ENCODE results near the gene TAS1R2.
"Not testable (repeated sequence)": the region's sequence is repeated elsewhere in the genome, so short reads cannot be mapped to it uniquely, and the experiment has no call there.

The TAS1R2 gene

GRCh38 chr1:18883636-18884418 lies 24.4 kb upstream of the TAS1R2 start:
- DNase-seq, result peak; percentile 63

GRCh38 chr1:18883079-18883478 lies 23.6 kb upstream of the TAS1R2 start:
- no peak for DNase-seq

DNA sequence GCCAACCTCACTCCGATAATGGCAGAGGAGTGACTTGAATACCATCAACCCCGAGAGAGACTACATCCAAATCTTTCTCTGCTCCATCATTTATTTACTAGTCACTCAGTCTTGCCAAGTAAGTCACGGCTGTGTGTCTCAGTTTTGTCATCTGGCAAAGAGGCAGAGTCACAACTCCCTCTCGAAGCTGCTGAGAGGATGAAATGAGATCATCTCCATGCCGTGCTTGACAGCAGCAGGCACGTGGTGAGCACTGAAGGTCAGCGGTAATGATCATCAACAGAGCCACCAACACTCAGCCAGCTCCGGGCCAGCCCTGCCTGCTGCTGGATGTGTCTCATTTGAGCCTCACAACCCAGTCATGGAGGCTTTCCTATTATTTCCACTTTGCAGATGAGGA lies 23.0 kb upstream of the TAS1R2 start:
- DNase-seq, result no peak

DNA sequence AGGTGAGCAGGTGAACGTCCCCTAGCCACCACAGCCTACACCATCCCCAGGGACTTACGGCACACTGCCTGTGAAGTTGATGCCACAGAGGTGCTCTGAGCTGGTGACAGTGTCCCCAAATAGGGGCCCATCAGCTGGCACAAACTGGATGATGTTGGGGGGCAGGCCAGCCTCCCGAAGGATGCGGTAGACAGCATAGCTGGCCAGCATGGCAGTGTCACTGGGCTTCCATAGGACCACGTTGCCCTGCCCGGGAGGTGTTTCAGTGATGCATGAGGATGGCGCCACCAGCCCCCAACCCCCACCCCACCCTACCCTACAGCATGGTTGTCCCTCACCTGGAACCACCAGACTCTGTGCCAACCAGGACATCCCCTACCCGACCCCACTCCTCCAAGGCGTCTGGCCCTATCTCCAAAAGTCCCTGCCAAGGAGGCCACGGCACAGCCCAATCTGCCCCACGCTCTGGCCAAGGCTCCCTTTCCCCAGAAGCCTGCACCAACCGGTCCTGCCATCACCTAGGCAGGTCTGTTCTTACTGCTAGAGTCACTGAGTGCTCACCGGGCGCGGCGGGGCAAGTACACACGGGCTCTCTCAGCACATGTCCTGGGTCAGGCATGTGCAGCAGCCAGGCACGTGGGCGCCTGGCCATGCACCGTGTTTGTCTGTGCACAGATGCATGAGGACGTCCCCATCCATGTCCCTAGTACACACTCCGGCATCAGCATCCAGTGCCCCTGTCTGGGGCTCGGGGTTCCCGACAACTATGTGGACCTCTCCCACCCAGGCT lies 22.4 kb upstream of the TAS1R2 start:
- DNase-seq, result no peak

- DNase-seq, result no peak
These were observed 21.7 kb upstream of the TAS1R2 start for GRCh38 chr1:18881164-18881563.

GRCh38 chr1:18880585-18880984 lies 21.1 kb upstream of the TAS1R2 start:
- DNase-seq, result no peak

GRCh38 chr1:18879791-18880309 lies 20.4 kb upstream of the TAS1R2 start:
- peak; percentile 53 for DNase-seq

DNA sequence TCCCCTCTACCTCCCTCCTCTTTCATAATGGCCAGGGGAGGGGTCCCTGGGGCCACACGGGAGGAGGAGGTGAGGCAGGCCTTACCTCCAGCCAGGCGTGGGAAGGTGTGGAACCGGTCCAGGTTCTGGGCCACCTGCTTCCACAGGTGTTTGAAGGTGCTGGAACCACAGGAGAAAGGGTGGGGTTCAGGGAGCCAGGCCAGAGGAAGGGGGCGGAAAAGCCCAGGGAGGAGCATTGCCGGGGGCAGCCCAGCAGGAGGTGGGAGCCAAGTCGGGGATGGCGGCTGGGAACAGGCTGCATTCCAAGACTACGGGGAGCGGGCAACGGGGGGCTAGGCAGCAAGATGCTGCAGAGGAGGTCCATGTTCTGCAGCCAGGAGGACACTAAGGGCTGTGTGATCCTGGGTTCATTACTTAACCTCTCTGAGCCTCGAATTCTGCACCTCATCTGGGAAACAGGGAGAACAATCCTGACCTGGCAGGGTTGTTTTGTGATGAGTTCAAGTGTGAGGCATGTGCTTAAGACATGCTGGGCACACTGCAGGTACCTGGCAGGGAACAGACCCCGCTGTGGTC lies 19.8 kb upstream of the TAS1R2 start:
- DNase-seq, result no peak

- no peak for DNase-seq
These were observed 19.2 kb upstream of the TAS1R2 start for GRCh38 chr1:18878538-18879214.

GRCh38 chr1:18877282-18877681 lies 17.8 kb upstream of the TAS1R2 start:
- no peak for DNase-seq

DNA sequence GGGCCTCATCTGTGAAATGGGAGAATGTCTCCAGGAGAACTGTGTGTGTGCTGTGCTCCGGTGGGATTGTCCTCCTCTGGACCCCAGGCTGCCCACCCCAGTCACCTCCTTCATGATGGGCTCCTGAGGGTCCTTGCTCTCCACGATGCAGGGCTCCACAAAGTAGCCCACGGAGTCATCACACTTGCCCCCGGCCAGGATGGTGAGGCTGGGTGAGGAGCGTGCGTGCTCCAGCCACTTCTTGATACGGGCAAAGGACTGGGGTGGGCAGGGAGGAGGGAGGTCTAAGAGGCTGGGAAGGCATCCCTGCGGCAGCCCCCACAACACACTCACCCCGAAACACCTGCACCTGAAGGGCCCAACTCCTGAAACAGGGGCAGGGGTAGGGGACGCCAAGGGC lies 16.8 kb upstream of the TAS1R2 start:
- DNase-seq, result no peak

GRCh38 chr1:18875796-18876128 lies 16.3 kb upstream of the TAS1R2 start:
- no peak for DNase-seq

DNA sequence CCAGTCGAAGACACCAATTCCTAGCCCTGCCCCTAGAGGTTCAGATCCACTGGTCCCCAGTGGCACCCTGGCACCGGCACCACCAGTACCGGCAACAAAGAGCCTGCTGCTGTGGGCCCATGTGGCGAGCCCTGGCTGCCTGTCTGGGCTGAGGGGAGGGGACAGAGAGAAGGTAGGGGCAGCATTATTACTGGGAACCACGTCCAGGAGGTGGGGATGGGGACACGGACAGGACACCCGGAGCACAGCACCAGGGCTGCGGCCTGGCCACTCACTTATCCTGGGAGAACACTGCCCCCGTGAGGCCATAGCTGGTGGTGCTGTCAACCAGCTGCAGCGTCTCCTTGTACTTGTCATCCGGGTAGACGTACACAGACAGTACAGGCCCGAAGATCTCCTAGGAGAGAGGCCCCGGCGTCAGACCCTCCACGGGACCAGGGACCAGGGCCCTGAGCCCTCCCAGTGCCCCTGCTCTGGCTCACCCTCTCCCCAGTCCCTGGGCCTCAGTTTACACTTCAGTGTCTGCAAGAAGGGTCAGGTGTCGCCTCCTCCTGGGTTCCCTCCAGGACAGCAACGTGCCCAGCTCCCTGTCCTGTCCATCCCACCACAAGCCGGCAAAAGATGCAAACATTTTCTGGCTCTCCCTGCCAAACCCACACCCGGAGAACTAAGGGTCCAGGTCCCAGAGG lies 15.8 kb upstream of the TAS1R2 start:
- peak; percentile 61 for DNase-seq

GRCh38 chr1:18874600-18874999 lies 15.1 kb upstream of the TAS1R2 start:
- DNase-seq, result no peak

DNA sequence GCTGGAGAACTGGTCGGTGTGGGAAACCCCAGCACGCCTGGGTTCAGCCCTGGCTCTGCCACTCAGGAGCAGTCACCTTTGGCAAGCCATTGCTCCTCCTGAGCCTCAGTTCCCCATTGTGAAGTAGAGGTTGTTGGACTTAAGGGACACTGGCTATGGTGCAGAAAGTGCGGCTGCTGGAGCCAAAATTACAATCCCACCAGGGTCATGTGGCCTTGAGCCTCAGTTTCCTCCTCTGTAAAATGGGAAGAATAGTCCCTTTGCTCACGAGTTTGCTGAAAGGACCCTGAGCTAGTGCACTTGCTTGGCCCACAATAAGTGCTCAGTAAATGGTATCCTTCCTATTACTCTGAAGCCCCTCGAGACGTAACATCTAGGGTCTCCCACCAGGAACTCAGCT lies 14.6 kb upstream of the TAS1R2 start:
- DNase-seq, result no peak

DNA sequence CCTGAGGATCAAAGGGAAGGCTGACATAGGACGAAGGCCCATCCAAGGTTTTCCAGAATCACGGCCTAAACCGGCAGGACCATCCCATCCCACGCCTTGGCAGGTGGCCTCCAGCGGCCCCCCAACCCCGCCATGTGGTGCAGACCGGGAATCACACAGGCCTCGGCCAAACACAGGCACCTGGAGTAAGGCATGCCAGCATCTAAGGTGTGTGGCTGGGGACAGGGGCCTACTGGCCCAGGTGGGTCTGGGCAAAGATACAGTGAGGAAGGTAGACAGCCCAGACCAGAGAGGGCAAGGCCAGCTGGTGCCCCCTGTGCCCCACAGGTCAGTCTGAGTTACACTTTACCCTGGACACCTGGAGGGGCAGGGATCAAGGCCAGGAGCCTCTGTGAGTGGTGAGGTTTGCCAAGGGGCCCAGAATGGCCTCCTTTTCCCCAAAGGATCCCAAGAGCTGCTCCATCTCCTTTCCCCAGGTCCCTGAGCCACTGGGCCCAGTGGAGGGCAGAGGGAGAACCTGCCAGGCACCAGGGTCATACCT lies 12.7 kb upstream of the TAS1R2 start:
- no peak for DNase-seq

DNA sequence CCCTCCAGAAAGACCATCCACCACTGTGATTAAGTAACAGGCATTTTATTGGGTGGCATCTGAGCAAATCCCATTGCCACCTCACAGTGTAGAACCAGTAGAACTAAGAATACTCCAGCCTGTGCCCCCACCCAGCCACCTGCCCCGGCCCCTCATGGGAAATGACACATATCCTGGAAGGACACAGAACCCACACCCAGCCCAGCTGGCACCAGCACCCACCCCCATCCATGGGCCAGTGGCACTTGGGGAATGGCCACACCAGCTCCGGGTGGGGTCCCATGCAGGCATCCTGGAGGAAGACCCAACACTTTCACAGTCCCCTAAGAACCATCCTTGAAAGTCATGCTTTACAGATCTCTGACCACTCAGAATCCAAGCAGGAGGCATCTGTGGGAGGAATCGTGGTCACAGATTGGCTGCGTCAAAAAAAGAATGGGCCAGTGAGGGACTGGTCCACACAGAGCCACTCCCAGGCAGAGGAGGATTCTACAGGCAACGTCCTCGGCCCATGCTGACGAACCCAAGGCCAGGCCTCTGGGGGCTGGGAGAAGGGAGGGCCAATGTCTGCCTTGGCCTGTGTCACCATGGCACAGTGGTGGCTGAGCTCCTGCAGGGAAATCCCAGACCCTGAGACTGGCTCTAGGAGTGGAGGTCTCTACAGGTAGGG lies 12.1 kb upstream of the TAS1R2 start:
- DNase-seq, result no peak

DNA sequence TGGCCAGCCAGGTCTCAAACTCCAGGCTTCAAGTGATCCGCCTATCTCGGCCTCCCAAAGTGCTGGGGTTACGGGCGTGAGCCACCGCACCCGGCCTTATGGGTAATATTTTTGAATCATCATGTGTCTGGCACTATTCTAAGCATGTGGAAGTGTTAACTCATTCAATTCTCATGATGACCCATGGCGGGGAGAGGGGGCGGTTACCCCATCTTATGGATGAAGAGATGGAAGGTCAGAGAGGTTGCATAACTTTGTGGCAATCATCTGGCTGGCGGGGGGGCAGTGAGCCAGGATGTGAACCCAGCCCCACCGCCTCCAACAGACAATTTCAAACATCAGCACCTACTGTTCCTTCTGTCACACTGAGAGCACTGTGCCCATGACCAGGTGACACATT lies 11.5 kb upstream of the TAS1R2 start:
- DNase-seq, result no peak

- DNase-seq, result not testable (repeated sequence)
These were observed 11.1 kb upstream of the TAS1R2 start for GRCh38 chr1:18870595-18870865.

GRCh38 chr1:18869847-18870594 lies 10.6 kb upstream of the TAS1R2 start:
- no peak for DNase-seq

GRCh38 chr1:18868801-18869424 lies 9.5 kb upstream of the TAS1R2 start:
- DNase-seq, result no peak

All from NCI-H1092 treated with DMSO at 0.1 percent for 48 hours (cell line).